Stomach (tissue), 4 donors: ENCODE results near the gene SCAMP2.

Experiments
- EP300 ChIP-seq: sonication (generic); formaldehyde crosslinking; IDR thresholded peaks from one replicate; pipeline ENCODE4 v1.6.1; 2017; ENCODE audit warnings: antibody characterized with exemption
- POLR2AphosphoS5 ChIP-seq, 3 donors: sonication (generic); formaldehyde crosslinking; IDR thresholded peaks; one replicate each; pipeline ENCODE4 v1.6.1; 2016; ENCODE audit warnings: antibody characterized with exemption in 3 of 3

- no peak for TF ChIP-seq EP300
- TF ChIP-seq POLR2AphosphoS5 (IDR thresholded peaks at IDR 0.05): no peak
Observed at GRCh38 chr15:74830868-74831267, 42.3 kb downstream of the SCAMP2 start.
